A673 (cell line): ENCODE measurements around the gene PLCL1. TPM values are rescaled to one million over a fixed set of nuclear protein-coding genes. Genes with fewer than 3 reads are reported as not detected.

Experiments used
- BruUV-seq: library from RNA; stranded (reverse); fragments of 400-500 nt; replicated peaks from 2 replicates; lab custom pipeline; 2021; lab: Mats Ljungman, UMichigan
- CTCF ChIA-PET: fragments of 300-600 bp; sonication (Branson Sonifier 250); formaldehyde crosslinking; loops from one replicate; lab custom pipeline; 2022; ENCODE audit warnings: antibody characterized with exemption; lab: Charles Lee
- POLR2A ChIA-PET: fragments of 300-600 bp; sonication (Branson Sonifier 250); formaldehyde crosslinking; loops from one replicate; lab custom pipeline; 2022; ENCODE audit warnings: antibody characterized with exemption; ENCODE audit not compliant: low non-redundant PET; lab: Charles Lee
- DNase-seq: peaks from one replicate; pipeline ENCODE4 v3.0.0-alpha.2; 2015; ENCODE audit warnings: low spot score
- H3K27ac ChIP-seq: fragments of 200-600 bp; sonication (generic); 2 replicates; pipeline ENCODE4 v1.5.1; 2016; ENCODE audit warnings: mixed run types, low read depth, mild to moderate bottlenecking, mixed read lengths, antibody characterized with exemption, low read length; ENCODE audit not compliant: poor library complexity, severe bottlenecking
- H3K27me3 ChIP-seq: fragments of 200-600 bp; sonication (generic); replicated peaks from 2 replicates; pipeline ENCODE4 v1.6.1; 2017; ENCODE audit warnings: mixed run types, low read depth, mild to moderate bottlenecking, mixed read lengths, antibody characterized with exemption, low read length; ENCODE audit not compliant: insufficient read depth, poor library complexity
- H3K36me3 ChIP-seq: fragments of 200-600 bp; sonication (generic); 2 replicates; pipeline ENCODE4 v1.6.1; 2016; ENCODE audit warnings: mixed run types, mild to moderate bottlenecking, mixed read lengths, antibody characterized with exemption, low read length; ENCODE audit not compliant: insufficient read depth, poor library complexity, severe bottlenecking
- H3K4me1 ChIP-seq: fragments of 200-600 bp; sonication (generic); 2 replicates; pipeline ENCODE4 v1.6.1; 2017; ENCODE audit warnings: mixed run types, mild to moderate bottlenecking, mixed read lengths, antibody characterized with exemption, low read length; ENCODE audit not compliant: insufficient read depth, poor library complexity, severe bottlenecking
- H3K4me3 ChIP-seq: fragments of 200-600 bp; sonication (generic); 2 replicates; pipeline ENCODE4 v1.5.1; 2016; ENCODE audit warnings: low read depth, mixed run types, mild to moderate bottlenecking, mixed read lengths, low read length; ENCODE audit not compliant: poor library complexity, severe bottlenecking
- H3K9me3 ChIP-seq: fragments of 200-600 bp; sonication (generic); 2 replicates; pipeline ENCODE4 v1.6.1; 2016; ENCODE audit warnings: mixed run types, low read depth, mild to moderate bottlenecking, mixed read lengths, antibody characterized with exemption, low read length; ENCODE audit not compliant: poor library complexity, severe bottlenecking
- EZH2 ChIP-seq: fragments of 200-600 bp; sonication (generic); IDR thresholded peaks from 2 replicates; pipeline ENCODE4 v1.6.1; 2017; ENCODE audit warnings: borderline replicate concordance, low read depth, mild to moderate bottlenecking, mixed read lengths, antibody characterized with exemption, low read length; ENCODE audit not compliant: poor library complexity, severe bottlenecking
- intact Hi-C: fragments of 100-400 bp; cut with micrococcal nuclease; formaldehyde crosslinking; loops from one replicate; pipeline ENCODE4 v1.10.0; 2022; ENCODE audit not compliant: unreplicated experiment
- total RNA-seq: library from RNA; stranded (reverse); gene quantifications from 2 replicates; pipeline ENCODE4 v1.2.3, GENCODE V29; 2021
- TF ChIP-seq, protein P1 (sequence below): fragments of 300-800, 200-600 bp; sonication (generic); conservative IDR thresholded peaks from 2 replicates; pipeline ENCODE4 v1.5.1; 2017; ENCODE audit warnings: low read depth, mild to moderate bottlenecking, antibody characterized with exemption, low read length, moderate library complexity, mixed read lengths

Gene PLCL1
- total RNA-seq, 1 experiment from 2014 or later = not detected

DNA sequence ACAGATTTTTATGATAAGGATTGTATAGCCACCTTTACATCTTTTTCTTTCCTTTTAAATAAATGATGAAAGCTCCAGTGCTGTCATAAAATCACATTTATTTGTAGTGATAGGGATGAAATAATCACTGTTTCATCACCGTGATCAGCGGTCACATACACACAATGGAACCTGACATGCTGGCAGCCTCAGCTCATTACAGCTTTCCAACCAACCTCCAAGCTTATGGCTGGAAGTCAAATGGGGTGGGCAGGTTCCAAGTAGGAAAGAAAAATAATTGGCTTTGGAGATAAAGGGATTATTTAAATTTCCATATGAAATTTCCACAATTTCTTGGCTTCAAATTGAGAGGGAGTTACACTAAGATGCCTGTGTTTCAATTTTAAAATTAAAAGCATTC lies 251.3 kb downstream of the PLCL1 start:
- POLR2A ChIA-PET = interaction anchor here (0.6 kb wide), 1 partner anchor 43 kb away, joined by 4 read pairs; no protein-coding TSS in a partner anchor
- H3K9me3 ChIP-seq = no peaks in the 10 kb centered on the region

DNA sequence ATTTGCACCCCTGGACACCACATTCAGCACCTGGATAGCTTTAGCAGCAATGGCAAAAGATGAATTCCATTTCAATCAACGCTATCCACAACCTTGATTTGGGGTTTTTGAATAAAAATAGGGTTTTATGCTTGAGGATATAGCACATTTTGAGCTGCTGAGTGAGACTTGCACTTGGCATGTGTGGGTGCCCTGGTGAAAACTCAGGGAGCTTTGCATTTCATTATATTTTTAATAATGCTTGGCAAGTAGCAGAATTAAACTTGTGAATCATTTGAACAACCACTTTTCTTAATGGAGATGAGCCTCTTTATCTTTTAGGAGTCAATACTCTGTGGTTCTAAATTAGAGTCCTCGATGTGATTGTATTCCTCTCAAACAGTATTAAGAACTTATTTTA lies 252.4 kb downstream of the PLCL1 start:
- H3K4me1 ChIP-seq = no peaks in the 10 kb centered on the region
- H3K4me3 ChIP-seq = no peak overlapping the region
- H3K36me3 ChIP-seq = no peaks in the 10 kb centered on the region
- no peak overlapping the region for H3K27ac ChIP-seq
- intact Hi-C loops = no loop called here
- BruUV-seq = no TSS peak
- DNase-seq = no peak
- H3K27me3 ChIP-seq = no peaks in the 10 kb centered on the region
- no peaks in the 10 kb centered on the region for H3K9me3 ChIP-seq
- ChIA-PET CTCF (interaction anchor here (0.6 kb wide), 2 partner anchors 240 to 251 kb away, joined by 3 read pairs; no protein-coding TSS in a partner anchor), POLR2A (no interaction called here)
- TF ChIP-seq, protein P1, sequence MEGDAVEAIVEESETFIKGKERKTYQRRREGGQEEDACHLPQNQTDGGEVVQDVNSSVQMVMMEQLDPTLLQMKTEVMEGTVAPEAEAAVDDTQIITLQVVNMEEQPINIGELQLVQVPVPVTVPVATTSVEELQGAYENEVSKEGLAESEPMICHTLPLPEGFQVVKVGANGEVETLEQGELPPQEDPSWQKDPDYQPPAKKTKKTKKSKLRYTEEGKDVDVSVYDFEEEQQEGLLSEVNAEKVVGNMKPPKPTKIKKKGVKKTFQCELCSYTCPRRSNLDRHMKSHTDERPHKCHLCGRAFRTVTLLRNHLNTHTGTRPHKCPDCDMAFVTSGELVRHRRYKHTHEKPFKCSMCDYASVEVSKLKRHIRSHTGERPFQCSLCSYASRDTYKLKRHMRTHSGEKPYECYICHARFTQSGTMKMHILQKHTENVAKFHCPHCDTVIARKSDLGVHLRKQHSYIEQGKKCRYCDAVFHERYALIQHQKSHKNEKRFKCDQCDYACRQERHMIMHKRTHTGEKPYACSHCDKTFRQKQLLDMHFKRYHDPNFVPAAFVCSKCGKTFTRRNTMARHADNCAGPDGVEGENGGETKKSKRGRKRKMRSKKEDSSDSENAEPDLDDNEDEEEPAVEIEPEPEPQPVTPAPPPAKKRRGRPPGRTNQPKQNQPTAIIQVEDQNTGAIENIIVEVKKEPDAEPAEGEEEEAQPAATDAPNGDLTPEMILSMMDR = no peak
- TF ChIP-seq EZH2 = no peak

More for the DNA sequence above, 251.3 kb downstream of the PLCL1 start:
- CTCF ChIA-PET = no interaction called here
- Histone ChIP-seq H3K27ac (no peak overlapping the region), H3K4me3 (no peak overlapping the region), H3K4me1 (no peaks in the 10 kb centered on the region), H3K27me3 (peaks cover 3% of the 10 kb centered on the region), H3K36me3 (no peaks in the 10 kb centered on the region)
- no peak for DNase-seq
- BruUV-seq = no TSS peak
- TF ChIP-seq, protein P1 = no peak
- TF ChIP-seq EZH2 = no peak
- intact Hi-C loops = no loop called here

DNA sequence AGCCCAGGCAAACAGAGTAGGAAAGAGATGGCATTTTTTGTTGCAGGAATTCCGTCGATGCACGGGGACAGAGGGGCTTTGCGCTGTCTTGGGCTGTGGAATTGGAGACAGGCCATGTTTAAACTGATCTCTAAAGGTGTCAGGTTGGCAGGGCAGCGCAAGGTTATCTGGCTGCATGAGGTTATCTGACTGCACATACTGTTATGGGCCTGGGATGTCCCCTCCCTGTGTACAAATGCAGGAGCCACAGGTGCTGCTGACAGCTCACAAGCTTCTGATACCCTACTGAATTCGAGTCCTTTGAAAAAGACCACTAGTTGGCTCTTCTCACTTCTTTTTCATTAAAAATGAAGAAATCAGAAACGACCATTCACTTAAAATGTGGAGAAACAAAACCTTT lies 255.4 kb downstream of the PLCL1 start:
- no peaks in the 10 kb centered on the region for H3K27me3 ChIP-seq
- ChIA-PET CTCF (no interaction called here), POLR2A (no interaction called here)
- intact Hi-C loops = no loop called here
- H3K36me3 ChIP-seq = no peaks in the 10 kb centered on the region
- no peak for DNase-seq
- no peak overlapping the region for H3K4me3 ChIP-seq
- H3K9me3 ChIP-seq = no peaks in the 10 kb centered on the region
- no peak for TF ChIP-seq EZH2
- TF ChIP-seq, protein P1 = no peak
- no peaks in the 10 kb centered on the region for H3K4me1 ChIP-seq
- no TSS peak for BruUV-seq
- no peak overlapping the region for H3K27ac ChIP-seq
